B cell (primary cell): Measurements from ENCODE around the gene CARMIL1. TPM values are rescaled to one million over a fixed set of nuclear protein-coding genes. Genes with fewer than 3 reads are reported as not detected.
"Not testable (repeated sequence)": the region's sequence is repeated elsewhere in the genome, so short reads cannot be mapped to it uniquely, and the experiment has no call there.

Experiments
- ATAC-seq: fragments of 200-7000 bp; cut with Tn5 transposase; one replicate; pipeline ENCODE4 v1.10.0; 2021; ENCODE audit warnings: low read depth, mild to moderate bottlenecking, moderate number of reproducible peaks, moderate library complexity
- CTCF ChIA-PET: fragments of 350-600 bp; sonication (Branson Sonifier 250); formaldehyde crosslinking; loops from one replicate; lab custom pipeline; 2021; ENCODE audit warnings: antibody characterized with exemption, inconsistent platforms; lab: Charles Lee
- POLR2A ChIA-PET: fragments of 350-600 bp; sonication (Branson Sonifier 250); formaldehyde crosslinking; loops from one replicate; lab custom pipeline; 2021; ENCODE audit warnings: antibody characterized with exemption; lab: Charles Lee
- DNase-seq: peaks from one replicate; pipeline ENCODE4 v3.0.0; 2013
- H2AFZ ChIP-seq: 2 replicates; pipeline ENCODE4 v1.6.1; 2012; ENCODE audit warnings: mild to moderate bottlenecking, low read depth, low read length; ENCODE audit not compliant: insufficient read depth, poor library complexity, severe bottlenecking
- H3K27ac ChIP-seq, 2 donors: 1 replicate in 1 of 2; 2 replicates in 1 of 2; pipeline ENCODE4 v1.5.1; 2012 to 2013; ENCODE audit warnings: low read length in 2 of 2, mild to moderate bottlenecking in 2 of 2, moderate library complexity in 1 of 2
- H3K27me3 ChIP-seq, 4 experiments: fragments of 200-600 bp in 1 of 4; sonication (generic) in 1 of 4; replicated peaks in 1 of 4; 1 replicate in 2 of 4; 2 replicates in 2 of 4; pipeline versions ENCODE4 v1.6.1 to v1.7.0; 2013 to 2016; ENCODE audit warnings: low read length in 3 of 4, mild to moderate bottlenecking in 2 of 4, mixed read lengths in 1 of 4, moderate library complexity in 1 of 4; ENCODE audit not compliant: insufficient read depth in 4 of 4, control insufficient read depth in 3 of 4; ENCODE audit errors: control extremely low read depth in 1 of 4
- H3K36me3 ChIP-seq, 2 experiments: replicated peaks in 1 of 2; 1 replicate in 1 of 2; 2 replicates in 1 of 2; pipeline versions ENCODE4 v1.6.1 to v1.7.1; 2013; ENCODE audit warnings: low read length in 1 of 2; ENCODE audit not compliant: insufficient read depth in 2 of 2, control insufficient read depth in 1 of 2; ENCODE audit errors: control extremely low read depth in 1 of 2, extremely low read depth in 1 of 2
- H3K4me1 ChIP-seq, 2 donors: fragments of 200-600 bp in 1 of 2; sonication (generic) in 1 of 2; 1 replicate in 1 of 2; 2 replicates in 1 of 2; pipeline versions ENCODE4 v1.5.1 to v1.6.1; 2013 to 2017; ENCODE audit warnings: low read length in 2 of 2; ENCODE audit not compliant: control insufficient read depth in 2 of 2, insufficient read depth in 2 of 2
- H3K4me2 ChIP-seq: replicated peaks from 2 replicates; pipeline ENCODE3; 2012; ENCODE audit warnings: mild to moderate bottlenecking, low read depth, low read length; ENCODE audit not compliant: poor library complexity, severe bottlenecking
- H3K4me3 ChIP-seq, 5 experiments: fragments of 200-600 bp in 1 of 5; sonication (generic) in 1 of 5; 1 replicate in 3 of 5; 2 replicates in 2 of 5; pipeline versions ENCODE4 v1.5.1 to v1.7.0; 2011 to 2016; ENCODE audit warnings: low read length in 4 of 5, mild to moderate bottlenecking in 4 of 5, low read depth in 2 of 5, control low read depth in 1 of 5, moderate library complexity in 1 of 5; ENCODE audit not compliant: insufficient read depth in 1 of 5; ENCODE audit errors: control extremely low read depth in 1 of 5, extremely low read depth in 1 of 5
- H3K79me2 ChIP-seq: fragments of 200-600 bp; sonication (generic); one replicate; pipeline ENCODE4 v1.6.0; 2016; ENCODE audit warnings: low read length; ENCODE audit not compliant: control insufficient read depth, insufficient read depth
- H3K9ac ChIP-seq: fragments of 200-600 bp; sonication (generic); 2 replicates; pipeline ENCODE4 v1.6.1; 2017; ENCODE audit warnings: mild to moderate bottlenecking, low read length, moderate library complexity
- H3K9me3 ChIP-seq, 3 donors: one replicate each; pipeline versions ENCODE4 v1.6.1 to v1.7.1; 2013; ENCODE audit warnings: low read length in 2 of 3; ENCODE audit not compliant: control insufficient read depth in 2 of 3, insufficient read depth in 1 of 3; ENCODE audit errors: control extremely low read depth in 1 of 3
- H4K20me1 ChIP-seq: 2 replicates; pipeline ENCODE4 v1.6.0; 2012; ENCODE audit warnings: mild to moderate bottlenecking, low read length; ENCODE audit not compliant: insufficient read depth, control insufficient read depth, poor library complexity, severe bottlenecking
- H3K27ac Mint-ChIP-seq: one replicate; pipeline ENCODE4 v1.8.0; 2021; ENCODE audit warnings: mixed read lengths
- H3K27me3 Mint-ChIP-seq: one replicate; pipeline ENCODE4 v1.8.0; 2021; ENCODE audit warnings: mixed read lengths
- H3K4me1 Mint-ChIP-seq: one replicate; pipeline ENCODE4 v1.8.0; 2021; ENCODE audit warnings: mixed read lengths
- H3K4me3 Mint-ChIP-seq: one replicate; pipeline ENCODE4 v1.8.0; 2021; ENCODE audit warnings: mixed read lengths
- H3K9me3 Mint-ChIP-seq: one replicate; pipeline ENCODE4 v1.8.0; 2022; ENCODE audit warnings: mixed read lengths; ENCODE audit not compliant: insufficient read depth
- CTCF ChIP-seq: fragments of 200-600 bp; IDR thresholded peaks from one replicate; pipeline ENCODE4 v1.8.0; 2022; ENCODE audit warnings: antibody characterized with exemption, mild to moderate bottlenecking
- EZH2 ChIP-seq: IDR thresholded peaks from 2 replicates; pipeline ENCODE4 v1.6.1; 2012; ENCODE audit warnings: borderline replicate concordance, low read depth, mild to moderate bottlenecking, moderate library complexity, low read length; ENCODE audit not compliant: insufficient read depth, poor library complexity, severe bottlenecking
- WGBS: methylation state at CpG from one replicate; pipeline ENCODE4 v1.1.5; 2013; ENCODE audit warnings: missing lambda C conversion rate; ENCODE audit not compliant: insufficient coverage; 5-methylcytosine and 5-hydroxymethylcytosine counted together
- intact Hi-C: fragments of 100-400 bp; cut with micrococcal nuclease; formaldehyde crosslinking; loops from one replicate; pipeline ENCODE4 v1.10.0; 2022
- polyA plus RNA-seq: library from polyadenylated mRNA; depleted of rRNA; stranded (reverse); fragments of >200 nt; gene quantifications from 2 replicates; pipeline ENCODE4 v1.2.3, GENCODE V29; 2012
- total RNA-seq, 2 donors: library from RNA; stranded (reverse); fragments of 120-200 nt in 1 of 2; gene quantifications; 1 replicate in 1 of 2; 2 replicates in 1 of 2; pipeline versions ENCODE4 v1.2.3 to v1.2.4, GENCODE V29; 2013 to 2022

The CARMIL1 gene
- total and polyA plus RNA-seq, 2 donors (not counting 1 experiment from before 2014, with no cell fraction given): 7.5 to 11.0 TPM

- Histone ChIP-seq H3K79me2 (no peaks in the 10 kb centered on the region), H3K27ac (no peak overlapping the region), H3K4me3 (no peak overlapping the region), H3K4me2 (no peak overlapping the region), H3K36me3 (no peaks in the 10 kb centered on the region), H3K9me3 (peaks cover 0 to 5% (median 3%) of the 10 kb centered on the region in 3 donors), H2AFZ (no peak overlapping the region), H3K27me3 (no peaks in the 10 kb centered on the region), H3K9ac (no peak overlapping the region), H4K20me1 (no peaks in the 10 kb centered on the region), H3K4me1 (peaks cover 8 to 14% of the 10 kb centered on the region in 2 donors)
- peaks cover 25% of the 10 kb centered on the region for H3K4me1 Mint-ChIP-seq
- CTCF ChIA-PET: no interaction called here
- H3K4me3 Mint-ChIP-seq: no peak overlapping the region
- no peak for TF ChIP-seq CTCF
- TF ChIP-seq EZH2: no peak
- WGBS: no CpG with 5 or more reads among the region's 1 CpG
- no peak for DNase-seq
- H3K27me3 Mint-ChIP-seq: no peaks in the 10 kb centered on the region
- H3K27ac Mint-ChIP-seq: no peak overlapping the region
- ATAC-seq: no peak
- peaks cover 5% of the 10 kb centered on the region for H3K9me3 Mint-ChIP-seq
- POLR2A ChIA-PET: no interaction called here
- intact Hi-C loops: no loop called here
Observed at GRCh38 chr6:25442898-25443297, 163.7 kb downstream of the CARMIL1 start.

GRCh38 chr6:25444521-25444920, 165.3 kb downstream of the CARMIL1 start:
- H2AFZ ChIP-seq, DNase-seq, H3K79me2 ChIP-seq, H3K36me3 ChIP-seq, H4K20me1 ChIP-seq, H3K27ac Mint-ChIP-seq, CTCF ChIA-PET, H3K9me3 Mint-ChIP-seq, H3K4me3 ChIP-seq, H3K9ac ChIP-seq, H3K27ac ChIP-seq, H3K27me3 ChIP-seq, H3K4me3 Mint-ChIP-seq, ATAC-seq, H3K4me2 ChIP-seq, intact Hi-C loops, H3K27me3 Mint-ChIP-seq, H3K9me3 ChIP-seq, POLR2A ChIA-PET: not testable (repeated sequence)
- no CpG with 5 or more reads among the region's 4 CpGs for WGBS
- peaks cover 8 to 14% of the 10 kb centered on the region in 2 donors for H3K4me1 ChIP-seq
- H3K4me1 Mint-ChIP-seq: peaks cover 25% of the 10 kb centered on the region
